HepG2 (cell line): Measurements from ENCODE around the gene ANK3. TPM values are rescaled to one million over a fixed set of nuclear protein-coding genes. Genes with fewer than 3 reads are reported as not detected.

Source experiments
- GTF3A ChIP-seq: sonication (generic); formaldehyde crosslinking; conservative IDR thresholded peaks from 2 replicates; pipeline ENCODE4 v1.4.0; 2020; ENCODE audit warnings: mild to moderate bottlenecking, missing genetic modification reagents
- SRSF4 ChIP-seq: fragments of 200-400 bp; formaldehyde crosslinking; IDR thresholded peaks from one replicate; pipeline ENCODE4 v1.6.1; 2018; ENCODE audit warnings: mild to moderate bottlenecking, low read depth, low read length, moderate library complexity; ENCODE audit not compliant: poor library complexity, severe bottlenecking
- TRIM22 ChIP-seq: fragments of 450-650 bp; IDR thresholded peaks from 2 replicates; pipeline ENCODE4 v1.6.1; 2017
- ZNF230 ChIP-seq: sonication (generic); formaldehyde crosslinking; IDR thresholded peaks from 2 replicates; pipeline ENCODE4 v1.4.0; 2020; ENCODE audit warnings: mild to moderate bottlenecking, missing genetic modification reagents
- ZNF335 ChIP-seq: sonication (generic); formaldehyde crosslinking; IDR thresholded peaks from 2 replicates; pipeline ENCODE4 v1.4.0; 2020; ENCODE audit warnings: missing genetic modification reagents
- ZNF780A ChIP-seq: sonication (generic); formaldehyde crosslinking; IDR thresholded peaks from 2 replicates; pipeline ENCODE4 v1.8.0; 2022; ENCODE audit warnings: mild to moderate bottlenecking, missing genetic modification reagents, moderate library complexity
- ZZZ3 ChIP-seq: sonication (generic); formaldehyde crosslinking; IDR thresholded peaks from 2 replicates; pipeline ENCODE4 v1.4.0; 2020; ENCODE audit warnings: missing genetic modification reagents, mild to moderate bottlenecking, borderline replicate concordance
- polyA plus RNA-seq, 8 experiments: library from polyadenylated mRNA; depleted of rRNA in 3 of 8; stranded (reverse) in 7 of 8; unstranded in 1 of 8; fragments of >200 nt; fragmentation: Illumina TruSeq in 4 of 8; extraction: Trizol in 4 of 8; gene quantifications; 2 replicates each; pipeline versions ENCODE4 v1.2.1 to v1.2.3, GENCODE V29; 2011 to 2016; ENCODE audit warnings: low read depth in 4 of 8, missing spikeins in 1 of 8, mixed read lengths in 1 of 8; ENCODE audit not compliant: insufficient read depth in 1 of 8
- total RNA-seq, 5 experiments: library from RNA; depleted of rRNA; stranded (reverse); fragments of >200 nt; fragmentation: Illumina TruSeq; extraction: Trizol; gene quantifications; 2 replicates each; pipeline ENCODE4 v1.2.3, GENCODE V29; 2016; ENCODE audit warnings: low read depth in 1 of 5
- TF ChIP-seq, protein P1 (sequence below): sonication (generic); formaldehyde crosslinking; conservative IDR thresholded peaks from 2 replicates; pipeline ENCODE4 v1.4.0; 2020; ENCODE audit warnings: mild to moderate bottlenecking, missing genetic modification reagents, moderate library complexity

Gene ANK3
- total and polyA plus RNA-seq, 2 of the 13 experiments (the other 11 are each of a cell fraction or from before 2014, with no cell fraction given) = not detected

DNA sequence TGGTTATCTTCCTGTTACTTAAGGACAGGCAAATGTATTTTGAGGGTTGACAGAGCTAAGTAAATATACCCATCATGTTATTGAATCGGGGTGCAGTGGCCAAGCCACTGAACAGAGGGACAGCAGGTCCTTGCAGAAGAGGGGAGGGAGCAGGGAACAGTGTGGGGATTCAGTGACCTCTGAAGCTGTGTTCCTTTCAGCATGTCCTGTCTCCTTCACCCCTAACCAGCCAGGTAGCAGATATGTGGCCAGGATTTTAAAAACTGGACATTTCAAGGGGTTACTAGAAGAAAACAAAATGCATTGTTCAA is 12.7 kb downstream of the ANK3 start (continued):
- TF ChIP-seq TRIM22 (no peak), SRSF4 (no peak), ZNF230 (CRISPR knock-in tag) (no peak), GTF3A (CRISPR knock-in tag) (no peak), ZZZ3 (CRISPR knock-in tag) (no peak), ZNF780A (CRISPR knock-in tag) (no peak), ZNF335 (CRISPR knock-in tag) (no peak)
- TF ChIP-seq, protein P1, sequence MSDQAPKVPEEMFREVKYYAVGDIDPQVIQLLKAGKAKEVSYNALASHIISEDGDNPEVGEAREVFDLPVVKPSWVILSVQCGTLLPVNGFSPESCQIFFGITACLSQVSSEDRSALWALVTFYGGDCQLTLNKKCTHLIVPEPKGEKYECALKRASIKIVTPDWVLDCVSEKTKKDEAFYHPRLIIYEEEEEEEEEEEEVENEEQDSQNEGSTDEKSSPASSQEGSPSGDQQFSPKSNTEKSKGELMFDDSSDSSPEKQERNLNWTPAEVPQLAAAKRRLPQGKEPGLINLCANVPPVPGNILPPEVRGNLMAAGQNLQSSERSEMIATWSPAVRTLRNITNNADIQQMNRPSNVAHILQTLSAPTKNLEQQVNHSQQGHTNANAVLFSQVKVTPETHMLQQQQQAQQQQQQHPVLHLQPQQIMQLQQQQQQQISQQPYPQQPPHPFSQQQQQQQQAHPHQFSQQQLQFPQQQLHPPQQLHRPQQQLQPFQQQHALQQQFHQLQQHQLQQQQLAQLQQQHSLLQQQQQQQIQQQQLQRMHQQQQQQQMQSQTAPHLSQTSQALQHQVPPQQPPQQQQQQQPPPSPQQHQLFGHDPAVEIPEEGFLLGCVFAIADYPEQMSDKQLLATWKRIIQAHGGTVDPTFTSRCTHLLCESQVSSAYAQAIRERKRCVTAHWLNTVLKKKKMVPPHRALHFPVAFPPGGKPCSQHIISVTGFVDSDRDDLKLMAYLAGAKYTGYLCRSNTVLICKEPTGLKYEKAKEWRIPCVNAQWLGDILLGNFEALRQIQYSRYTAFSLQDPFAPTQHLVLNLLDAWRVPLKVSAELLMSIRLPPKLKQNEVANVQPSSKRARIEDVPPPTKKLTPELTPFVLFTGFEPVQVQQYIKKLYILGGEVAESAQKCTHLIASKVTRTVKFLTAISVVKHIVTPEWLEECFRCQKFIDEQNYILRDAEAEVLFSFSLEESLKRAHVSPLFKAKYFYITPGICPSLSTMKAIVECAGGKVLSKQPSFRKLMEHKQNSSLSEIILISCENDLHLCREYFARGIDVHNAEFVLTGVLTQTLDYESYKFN = no peak
